ENCODE measurements around the gene CCDC80.
"Not testable (repeated sequence)": the region's sequence is repeated elsewhere in the genome, so short reads cannot be mapped to it uniquely, and the experiment has no call there.

CCDC80 gene

GRCh38 chr3:112665009-112665408 is 24.1 kb upstream of the CCDC80 start:
- not testable (repeated sequence) for DNase-seq

GRCh38 chr3:112656043-112656442 is 15.1 kb upstream of the CCDC80 start:
- no peak for DNase-seq

- no peak for DNase-seq
These were observed 14.0 kb upstream of the CCDC80 start for GRCh38 chr3:112654979-112655378.

GRCh38 chr3:112654492-112654891 is 13.5 kb upstream of the CCDC80 start:
- no peak for DNase-seq

GRCh38 chr3:112653881-112654300 is 12.9 kb upstream of the CCDC80 start:
- DNase-seq, result no peak

GRCh38 chr3:112653209-112653871 is 12.4 kb upstream of the CCDC80 start:
- DNase-seq, result no peak

GRCh38 chr3:112651516-112651915 is 10.6 kb upstream of the CCDC80 start:
- DNase-seq, result no peak

- no peak for DNase-seq
These were observed 10.1 kb upstream of the CCDC80 start for GRCh38 chr3:112651071-112651470.

- DNase-seq, result no peak
These were observed 9.5 kb upstream of the CCDC80 start for GRCh38 chr3:112650482-112650881.

- no peak for DNase-seq
These were observed 8.5 kb upstream of the CCDC80 start for GRCh38 chr3:112649478-112649735.

GRCh38 chr3:112647122-112647521 is 6.2 kb upstream of the CCDC80 start:
- DNase-seq, result no peak

GRCh38 chr3:112646623-112647022 is 5.7 kb upstream of the CCDC80 start:
- no peak for DNase-seq

GRCh38 chr3:112644453-112644852 is 3.5 kb upstream of the CCDC80 start:
- DNase-seq, result no peak

- DNase-seq, result no peak
These were observed 2.8 kb upstream of the CCDC80 start for GRCh38 chr3:112643621-112644240.

- DNase-seq, result peak; percentile 63
These were observed 2.1 kb upstream of the CCDC80 start for GRCh38 chr3:112642912-112643506.

GRCh38 chr3:112640276-112640929 is 540 bp downstream of the CCDC80 start:
- DNase-seq, result no peak

- no peak for DNase-seq
These were observed 1.3 kb downstream of the CCDC80 start for GRCh38 chr3:112639455-112640225.

- DNase-seq, result no peak
These were observed 2.5 kb downstream of the CCDC80 start for GRCh38 chr3:112638327-112639020.

GRCh38 chr3:112637700-112638099 is 3.2 kb downstream of the CCDC80 start:
- no peak for DNase-seq

GRCh38 chr3:112635674-112636073 is 5.3 kb downstream of the CCDC80 start:
- no peak for DNase-seq

GRCh38 chr3:112634786-112635541 is 6.0 kb downstream of the CCDC80 start:
- DNase-seq, result no peak

GRCh38 chr3:112633757-112634156 is 7.2 kb downstream of the CCDC80 start:
- no peak for DNase-seq
